ENCODE results near the gene XRCC4. TPM values are rescaled to one million over a fixed set of nuclear protein-coding genes. Genes with fewer than 3 reads are reported as not detected.

The XRCC4 gene
- total RNA-seq, 4 donors from 2014 or later = 1.8 to 3.5 (median 2.6) TPM

GRCh38 chr5:83184534-83184933 lies 107.2 kb downstream of the XRCC4 start:
- no peak for ATAC-seq
- no peaks in the 10 kb centered on the region for H3K4me1 ChIP-seq
- TF ChIP-seq POLR2A (IDR thresholded peaks at IDR 0.05) = no peak
- no peak for TF ChIP-seq CTCF (IDR thresholded peaks at IDR 0.05 in 4 of 5, conservative IDR thresholded peaks at IDR 0.05 in 1 of 5)
- in situ Hi-C loops (cut with MboI; ENCODE audit: low sequenced_read_pairs in 4 of 4) = no loop called here
- no peaks in the 10 kb centered on the region for H3K9me3 ChIP-seq
- H3K27ac ChIP-seq = no peak overlapping the region
- no peak overlapping the region for H3K4me3 ChIP-seq
- intact Hi-C loops (cut with DNase I; ENCODE audit: low total_unique reads) = no loop called here
- no peaks in the 10 kb centered on the region for H3K36me3 ChIP-seq
- no peak for DNase-seq
- no peaks in the 10 kb centered on the region for H3K27me3 ChIP-seq

GRCh38 chr5:83192947-83193346 lies 115.6 kb downstream of the XRCC4 start:
- in situ Hi-C loops (cut with MboI; ENCODE audit: low sequenced_read_pairs in 4 of 4) = no loop called here
- no peak for DNase-seq
- Histone ChIP-seq H3K4me1 (no peaks in the 10 kb centered on the region), H3K9me3 (no peaks in the 10 kb centered on the region), H3K27ac (no peak overlapping the region), H3K4me3 (no peak overlapping the region), H3K36me3 (no peaks in the 10 kb centered on the region), H3K27me3 (no peaks in the 10 kb centered on the region)
- ATAC-seq = no peak
- TF ChIP-seq POLR2A (IDR thresholded peaks at IDR 0.05) (no peak), CTCF (IDR thresholded peaks at IDR 0.05 in 4 of 5, conservative IDR thresholded peaks at IDR 0.05 in 1 of 5) (no peak)
- intact Hi-C loops (cut with DNase I; ENCODE audit: low total_unique reads) = no loop called here

GRCh38 chr5:83197326-83197967 lies 120.1 kb downstream of the XRCC4 start:
- intact Hi-C loops (cut with DNase I; ENCODE audit: low total_unique reads) = no loop called here
- in situ Hi-C loops (cut with MboI; ENCODE audit: low sequenced_read_pairs in 4 of 4) = no loop called here
- Histone ChIP-seq H3K9me3 (no peaks in the 10 kb centered on the region), H3K4me3 (no peak overlapping the region), H3K27me3 (no peaks in the 10 kb centered on the region), H3K27ac (no peak overlapping the region), H3K36me3 (no peaks in the 10 kb centered on the region), H3K4me1 (no peaks in the 10 kb centered on the region)
- TF ChIP-seq POLR2A (IDR thresholded peaks at IDR 0.05) = no peak
- no peak for TF ChIP-seq CTCF (IDR thresholded peaks at IDR 0.05 in 4 of 5, conservative IDR thresholded peaks at IDR 0.05 in 1 of 5)
- DNase-seq (no peak), ATAC-seq (no peak)

- Histone ChIP-seq H3K27ac (no peak overlapping the region), H3K27me3 (no peaks in the 10 kb centered on the region), H3K4me1 (no peaks in the 10 kb centered on the region), H3K4me3 (no peak overlapping the region), H3K36me3 (no peaks in the 10 kb centered on the region), H3K9me3 (no peaks in the 10 kb centered on the region)
- in situ Hi-C loops (cut with MboI; ENCODE audit: low sequenced_read_pairs in 4 of 4) = no loop called here
- no peak for ATAC-seq
- DNase-seq = no peak
- no peak for TF ChIP-seq POLR2A (IDR thresholded peaks at IDR 0.05)
- intact Hi-C loops (cut with DNase I; ENCODE audit: low total_unique reads) = no loop called here
These were observed 121.8 kb downstream of the XRCC4 start for GRCh38 chr5:83199126-83199525.

GRCh38 chr5:83204651-83205050 lies 127.3 kb downstream of the XRCC4 start:
- intact Hi-C loops (cut with DNase I; ENCODE audit: low total_unique reads) = no loop called here
- no peak for ATAC-seq
- in situ Hi-C loops (cut with MboI; ENCODE audit: low sequenced_read_pairs in 4 of 4) = no loop called here

More at GRCh38 chr5:83204651-83205050, 127.3 kb downstream of the XRCC4 start:
- Histone ChIP-seq H3K4me3 (no peak overlapping the region), H3K27ac (no peak overlapping the region), H3K27me3 (no peaks in the 10 kb centered on the region), H3K4me1 (no peaks in the 10 kb centered on the region), H3K9me3 (no peaks in the 10 kb centered on the region), H3K36me3 (no peaks in the 10 kb centered on the region)
- TF ChIP-seq POLR2A (IDR thresholded peaks at IDR 0.05) (no peak), CTCF (IDR thresholded peaks at IDR 0.05 in 4 of 5, conservative IDR thresholded peaks at IDR 0.05 in 1 of 5) (no peak)
- no peak for DNase-seq

All from gastrocnemius medialis (tissue), 4 donors.